K562 (cell line): Measurements from ENCODE around the gene CLCN6. TPM values are rescaled to one million over a fixed set of nuclear protein-coding genes. Genes with fewer than 3 reads are reported as not detected.
A peak's percentile ranks its signal among the peaks of the same experiment; 100 is the strongest.

Source experiments
- BACH1 ChIP-seq: fragments of 200-800 bp; sonication (Bioruptor generic); IDR thresholded peaks from 2 replicates; pipeline ENCODE4 v1.6.1; 2016; ENCODE audit warnings: missing genetic modification characterization, missing compliant biosample characterization
- FOSL1 ChIP-seq: fragments of 200-800 bp; sonication (Bioruptor generic); conservative IDR thresholded peaks from 2 replicates; pipeline ENCODE4 v1.6.1; 2016; ENCODE audit warnings: missing genetic modification characterization, missing compliant biosample characterization
- HNRNPUL1 ChIP-seq: fragments of 200-400 bp; formaldehyde crosslinking; IDR thresholded peaks from 2 replicates; pipeline ENCODE4 v1.6.1; 2017; ENCODE audit warnings: low read length
- KLF13 ChIP-seq: fragments of 450-650 bp; IDR thresholded peaks from 2 replicates; pipeline ENCODE4 v1.6.1; 2016; ENCODE audit warnings: missing genetic modification characterization, low read depth, mild to moderate bottlenecking, missing compliant biosample characterization, moderate library complexity, borderline replicate concordance
- MECOM ChIP-seq: fragments of 250-450 bp; sonication (Bioruptor Pico); IDR thresholded peaks from 2 replicates; pipeline ENCODE4 v1.8.0; 2022; ENCODE audit warnings: inconsistent platforms
- POLR2H ChIP-seq: IDR thresholded peaks from 2 replicates; pipeline ENCODE4 v1.6.1; 2016; ENCODE audit warnings: missing genetic modification characterization, low read depth, mild to moderate bottlenecking, control low read depth, missing compliant biosample characterization, moderate library complexity
- RBM14 ChIP-seq: fragments of 200-400 bp; formaldehyde crosslinking; IDR thresholded peaks from 2 replicates; pipeline ENCODE4 v1.6.1; 2018; ENCODE audit warnings: low read depth, mild to moderate bottlenecking, low read length, moderate library complexity, borderline replicate concordance; ENCODE audit not compliant: insufficient read depth
- RFX7 ChIP-seq: fragments of 250-450 bp; sonication (Bioruptor Pico); IDR thresholded peaks from 2 replicates; pipeline ENCODE4 v1.5.1; 2021; ENCODE audit warnings: mild to moderate bottlenecking
- SAFB2 ChIP-seq: fragments of 200-400 bp; formaldehyde crosslinking; IDR thresholded peaks from 2 replicates; pipeline ENCODE4 v1.6.1; 2018; ENCODE audit warnings: borderline replicate concordance, low read length, low read depth, moderate library complexity; ENCODE audit not compliant: severe bottlenecking
- SETDB1 ChIP-seq: IDR thresholded peaks from one replicate; pipeline ENCODE4 v1.6.1; 2012; ENCODE audit warnings: low read length, control low read depth, inconsistent platforms
- SNIP1 ChIP-seq: fragments of 450-650 bp; IDR thresholded peaks from 2 replicates; pipeline ENCODE4 v1.7.1; 2017; ENCODE audit warnings: low read depth, mild to moderate bottlenecking
- SP1 ChIP-seq: sonication (generic); formaldehyde crosslinking; IDR thresholded peaks from 2 replicates; pipeline ENCODE4 v1.8.1; 2022; ENCODE audit warnings: mild to moderate bottlenecking, missing genetic modification reagents
- TBL1XR1 ChIP-seq, 2 experiments: IDR thresholded peaks; 2 replicates each; pipeline ENCODE4 v1.6.1; 2012; ENCODE audit warnings: improper control_type of control experiment in 2 of 2, low read length in 2 of 2, mild to moderate bottlenecking in 1 of 2
- TFAM ChIP-seq: fragments of 250-450 bp; sonication (Bioruptor Pico); conservative IDR thresholded peaks from 2 replicates; pipeline ENCODE4 v1.5.0; 2021; ENCODE audit warnings: mild to moderate bottlenecking, moderate library complexity
- WHSC1 ChIP-seq: IDR thresholded peaks from one replicate; pipeline ENCODE4 v1.6.1; 2012; ENCODE audit warnings: low read length, control low read depth, inconsistent platforms
- ZC3H11A ChIP-seq: IDR thresholded peaks from 2 replicates; pipeline ENCODE4 v1.6.1; 2012; ENCODE audit warnings: low read depth, low read length, improper control_type of control experiment
- ZFP1 ChIP-seq: fragments of 450-650 bp; formaldehyde crosslinking; IDR thresholded peaks from 2 replicates; pipeline ENCODE4 v1.4.0; 2020; ENCODE audit warnings: mild to moderate bottlenecking, mixed read lengths
- ZNF57 ChIP-seq: fragments of 450-650 bp; formaldehyde crosslinking; IDR thresholded peaks from 2 replicates; pipeline ENCODE4 v1.4.0; 2020; ENCODE audit warnings: mild to moderate bottlenecking, moderate library complexity
- polyA plus RNA-seq, 8 experiments: library from polyadenylated mRNA; depleted of rRNA in 4 of 8; stranded (reverse) in 5 of 8; unstranded in 3 of 8; fragments of >200 nt; fragmentation: Nextera tagmentation in 2 of 8; fragmentation: Illumina TruSeq in 1 of 8; extraction: Ambion mirVana in 2 of 8; extraction: Trizol in 1 of 8; gene quantifications; 2 replicates each; pipeline versions ENCODE4 v1.2.1 to v1.2.3, GENCODE V29; 2011 to 2014; ENCODE audit warnings: inconsistent platforms in 1 of 8, missing spikeins in 1 of 8
- total RNA-seq, 7 experiments: library from RNA; depleted of rRNA in 6 of 7; stranded (reverse); fragments of >200 nt in 6 of 7; fragmentation: Illumina TruSeq in 2 of 7; extraction: Trizol in 2 of 7; gene quantifications; 2 replicates each; pipeline versions ENCODE4 v1.2.1 to v1.2.3, GENCODE V29; 2011 to 2021; ENCODE audit warnings: low replicate concordance in 1 of 7
- TF ChIP-seq, protein P1 (sequence below): fragments of 450-650 bp; IDR thresholded peaks from 2 replicates; pipeline ENCODE4 v1.6.1; 2017; ENCODE audit warnings: antibody characterized with exemption
- TF ChIP-seq, protein P2 (sequence below): fragments of 250-450 bp; sonication (Bioruptor Pico); IDR thresholded peaks from 2 replicates; pipeline ENCODE4 v1.4.0; 2020; ENCODE audit warnings: mild to moderate bottlenecking, moderate library complexity
- TF ChIP-seq, protein P3 (sequence below): IDR thresholded peaks from 2 replicates; pipeline ENCODE4 v1.6.1; 2014; ENCODE audit warnings: antibody characterized with exemption
- TF ChIP-seq, protein P4 (sequence below): fragments of 200-800 bp; sonication (Bioruptor generic); IDR thresholded peaks from 2 replicates; pipeline ENCODE4 v1.6.1; 2017; ENCODE audit warnings: missing genetic modification characterization, missing compliant biosample characterization

The CLCN6 gene
- total and polyA plus RNA-seq, 9 of the 15 experiments (the other 6 are each of a cell fraction or from before 2014, with no cell fraction given) = 2.0 to 21.8 (median 13.6) TPM

DNA sequence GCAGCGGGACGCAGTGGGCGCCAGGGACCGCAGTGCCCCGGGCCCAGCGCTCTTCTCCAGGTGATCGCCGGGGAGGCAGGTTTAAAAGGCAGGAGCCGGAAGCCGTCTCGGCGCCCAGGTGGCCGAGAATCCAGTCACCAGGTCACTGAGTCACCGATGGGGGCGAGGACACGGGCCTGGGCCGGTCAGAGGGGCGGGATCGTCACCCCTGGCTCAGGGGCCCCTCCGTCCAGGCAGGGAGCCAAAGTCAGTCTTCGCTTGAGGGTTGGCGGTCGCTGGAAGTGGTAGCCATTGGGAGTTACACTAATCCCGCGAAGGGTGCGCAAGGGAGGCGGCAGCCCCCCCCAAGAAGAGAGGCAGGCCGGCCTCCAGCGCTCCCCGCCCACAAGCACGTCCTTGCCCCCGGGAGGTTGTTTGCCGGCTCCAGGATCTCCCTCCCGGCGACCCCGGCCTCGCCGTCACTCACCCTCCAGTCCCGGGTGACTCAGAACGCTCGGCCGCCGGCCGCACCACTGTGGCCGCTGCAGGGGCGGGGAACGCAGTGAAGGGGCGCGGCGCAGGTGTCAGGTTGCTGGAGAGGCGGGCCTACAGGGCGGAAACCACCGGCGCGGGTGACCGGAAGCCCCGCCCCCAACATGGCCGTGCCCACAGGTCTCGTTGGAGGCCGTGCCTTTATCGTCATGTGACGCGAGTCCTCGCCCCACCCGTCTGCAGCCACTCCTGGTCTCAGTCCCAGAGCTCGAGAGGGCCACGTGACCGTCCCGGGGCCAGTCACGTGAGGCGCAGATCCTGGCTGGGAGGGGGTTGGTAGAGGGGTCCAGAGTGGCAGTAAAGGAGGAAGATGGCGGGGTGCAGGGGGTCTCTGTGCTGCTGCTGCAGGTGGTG, at the start of gene CLCN6, which contains the start of gene MTHFR (continued):
- TF ChIP-seq FOSL1 (peak; percentile 97), WHSC1 (no peak), SNIP1 (no peak), SAFB2 (no peak), ZFP1 (CRISPR knock-in tag) (no peak), TBL1XR1 (IDR thresholded peaks at IDR 0.05; ENCODE audit: low read length in 2 of 2) (no peak; a peak in 1 of 4 replicates), RBM14 (no peak), MECOM (CRISPR knock-in tag) (no peak), HNRNPUL1 (no peak), SP1 (CRISPR knock-in tag) (peak; percentile 99), ZNF57 (no peak), RFX7 (CRISPR knock-in tag) (no peak), KLF13 (0 out of 2 replicates have a peak, but pooled peaks have one; percentile 22), BACH1 (no peak), ZC3H11A (no peak), POLR2H (tag) (no peak), SETDB1 (peak; percentile 57), TFAM (CRISPR knock-in tag) (no peak)
- TF ChIP-seq, protein P1, sequence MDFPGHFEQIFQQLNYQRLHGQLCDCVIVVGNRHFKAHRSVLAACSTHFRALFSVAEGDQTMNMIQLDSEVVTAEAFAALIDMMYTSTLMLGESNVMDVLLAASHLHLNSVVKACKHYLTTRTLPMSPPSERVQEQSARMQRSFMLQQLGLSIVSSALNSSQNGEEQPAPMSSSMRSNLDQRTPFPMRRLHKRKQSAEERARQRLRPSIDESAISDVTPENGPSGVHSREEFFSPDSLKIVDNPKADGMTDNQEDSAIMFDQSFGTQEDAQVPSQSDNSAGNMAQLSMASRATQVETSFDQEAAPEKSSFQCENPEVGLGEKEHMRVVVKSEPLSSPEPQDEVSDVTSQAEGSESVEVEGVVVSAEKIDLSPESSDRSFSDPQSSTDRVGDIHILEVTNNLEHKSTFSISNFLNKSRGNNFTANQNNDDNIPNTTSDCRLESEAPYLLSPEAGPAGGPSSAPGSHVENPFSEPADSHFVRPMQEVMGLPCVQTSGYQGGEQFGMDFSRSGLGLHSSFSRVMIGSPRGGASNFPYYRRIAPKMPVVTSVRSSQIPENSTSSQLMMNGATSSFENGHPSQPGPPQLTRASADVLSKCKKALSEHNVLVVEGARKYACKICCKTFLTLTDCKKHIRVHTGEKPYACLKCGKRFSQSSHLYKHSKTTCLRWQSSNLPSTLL = no peak; the same call in 1 of the 2 replicates
- TF ChIP-seq, protein P2, sequence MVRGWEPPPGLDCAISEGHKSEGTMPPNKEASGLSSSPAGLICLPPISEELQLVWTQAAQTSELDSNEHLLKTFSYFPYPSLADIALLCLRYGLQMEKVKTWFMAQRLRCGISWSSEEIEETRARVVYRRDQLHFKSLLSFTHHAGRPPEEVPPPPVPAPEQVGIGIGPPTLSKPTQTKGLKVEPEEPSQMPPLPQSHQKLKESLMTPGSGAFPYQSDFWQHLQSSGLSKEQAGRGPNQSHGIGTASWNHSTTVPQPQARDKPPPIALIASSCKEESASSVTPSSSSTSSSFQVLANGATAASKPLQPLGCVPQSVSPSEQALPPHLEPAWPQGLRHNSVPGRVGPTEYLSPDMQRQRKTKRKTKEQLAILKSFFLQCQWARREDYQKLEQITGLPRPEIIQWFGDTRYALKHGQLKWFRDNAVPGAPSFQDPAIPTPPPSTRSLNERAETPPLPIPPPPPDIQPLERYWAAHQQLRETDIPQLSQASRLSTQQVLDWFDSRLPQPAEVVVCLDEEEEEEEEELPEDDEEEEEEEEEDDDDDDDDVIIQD (CRISPR knock-in tag) = no peak
- TF ChIP-seq, protein P3, sequence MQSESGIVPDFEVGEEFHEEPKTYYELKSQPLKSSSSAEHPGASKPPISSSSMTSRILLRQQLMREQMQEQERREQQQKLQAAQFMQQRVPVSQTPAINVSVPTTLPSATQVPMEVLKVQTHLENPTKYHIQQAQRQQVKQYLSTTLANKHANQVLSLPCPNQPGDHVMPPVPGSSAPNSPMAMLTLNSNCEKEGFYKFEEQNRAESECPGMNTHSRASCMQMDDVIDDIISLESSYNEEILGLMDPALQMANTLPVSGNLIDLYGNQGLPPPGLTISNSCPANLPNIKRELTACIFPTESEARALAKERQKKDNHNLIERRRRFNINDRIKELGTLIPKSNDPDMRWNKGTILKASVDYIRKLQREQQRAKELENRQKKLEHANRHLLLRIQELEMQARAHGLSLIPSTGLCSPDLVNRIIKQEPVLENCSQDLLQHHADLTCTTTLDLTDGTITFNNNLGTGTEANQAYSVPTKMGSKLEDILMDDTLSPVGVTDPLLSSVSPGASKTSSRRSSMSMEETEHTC = peak; percentile 97
- TF ChIP-seq, protein P4, sequence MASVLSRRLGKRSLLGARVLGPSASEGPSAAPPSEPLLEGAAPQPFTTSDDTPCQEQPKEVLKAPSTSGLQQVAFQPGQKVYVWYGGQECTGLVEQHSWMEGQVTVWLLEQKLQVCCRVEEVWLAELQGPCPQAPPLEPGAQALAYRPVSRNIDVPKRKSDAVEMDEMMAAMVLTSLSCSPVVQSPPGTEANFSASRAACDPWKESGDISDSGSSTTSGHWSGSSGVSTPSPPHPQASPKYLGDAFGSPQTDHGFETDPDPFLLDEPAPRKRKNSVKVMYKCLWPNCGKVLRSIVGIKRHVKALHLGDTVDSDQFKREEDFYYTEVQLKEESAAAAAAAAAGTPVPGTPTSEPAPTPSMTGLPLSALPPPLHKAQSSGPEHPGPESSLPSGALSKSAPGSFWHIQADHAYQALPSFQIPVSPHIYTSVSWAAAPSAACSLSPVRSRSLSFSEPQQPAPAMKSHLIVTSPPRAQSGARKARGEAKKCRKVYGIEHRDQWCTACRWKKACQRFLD (CRISPR knock-in tag) = no peak
